DMS153 (cell line): ENCODE data around the gene PTH1R.

Experiments
- DNase-seq: peaks from one replicate; lab custom pipeline; 2025; lab: John Stamatoyannopoulos, UW

The PTH1R gene

GRCh38 chr3:46947981-46948791 is 70.7 kb downstream of the PTH1R start:
- no peak for DNase-seq

- no peak for DNase-seq
Observed at GRCh38 chr3:46948830-46949671, 71.5 kb downstream of the PTH1R start.

DNA sequence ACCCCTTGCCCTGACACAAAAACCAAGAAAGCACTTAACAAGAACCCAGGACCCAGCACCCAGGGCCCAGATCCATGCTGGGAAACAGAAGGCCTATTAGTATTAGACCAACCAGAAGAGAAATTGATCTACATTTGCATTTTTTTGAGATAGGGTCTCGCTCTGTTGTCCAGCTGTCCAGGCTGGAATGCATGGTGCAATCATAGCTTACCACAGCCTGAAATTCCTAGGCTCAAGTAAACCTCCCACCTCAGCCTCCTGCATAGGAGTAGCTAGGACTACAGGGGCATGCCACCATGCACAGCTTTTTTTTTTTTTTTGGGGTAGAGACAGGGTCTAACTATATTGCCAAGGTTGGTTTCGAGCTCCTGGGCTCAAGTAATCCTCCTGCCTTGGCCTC is 72.7 kb downstream of the PTH1R start:
- no peak for DNase-seq

DNA sequence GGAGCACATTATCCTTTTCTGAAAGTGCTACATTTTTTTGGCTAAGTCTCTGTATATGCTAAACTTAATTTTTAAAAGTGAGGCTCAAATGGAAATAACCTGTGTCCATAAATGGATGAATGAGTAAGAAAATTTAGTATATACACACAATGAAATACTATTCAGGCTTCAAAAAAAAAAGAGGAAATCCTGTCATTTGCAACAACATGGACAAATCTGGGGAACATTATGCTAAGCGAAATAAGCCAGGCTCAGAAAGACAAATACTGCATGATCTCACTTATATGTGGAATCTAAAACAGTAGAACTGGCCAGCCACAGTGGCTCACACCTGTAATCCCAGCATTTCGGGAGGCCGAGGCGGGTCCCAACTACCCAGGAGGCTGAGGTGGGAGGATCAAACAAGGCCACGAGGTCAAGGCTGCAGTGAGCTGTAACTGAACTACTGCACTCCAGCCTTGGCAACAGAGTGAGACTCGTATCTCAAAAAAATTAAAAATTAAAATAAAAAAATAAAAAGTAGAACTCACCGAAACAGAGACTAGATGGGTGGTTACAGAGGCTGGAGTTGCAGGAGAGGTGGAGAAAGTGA is 73.2 kb downstream of the PTH1R start:
- no peak for DNase-seq

DNA sequence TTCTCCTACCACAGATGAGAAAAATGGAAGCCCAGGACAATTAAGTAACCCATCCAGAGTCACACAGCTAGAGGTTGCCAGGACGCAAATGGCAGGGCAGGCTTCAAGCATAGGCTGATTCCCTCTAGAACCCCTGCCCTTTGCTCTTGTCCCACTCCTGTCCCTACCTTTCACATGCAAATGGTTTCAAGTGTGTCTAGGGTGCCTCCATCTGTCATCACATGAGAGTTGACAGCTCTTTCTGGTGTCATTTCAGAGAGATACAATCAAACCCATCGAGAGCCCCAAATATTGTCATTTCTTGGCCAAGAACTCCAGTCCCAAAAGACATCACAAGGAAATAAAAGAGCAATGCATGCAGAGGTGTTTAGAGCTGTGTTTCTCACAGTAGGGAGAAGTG is 75.3 kb downstream of the PTH1R start:
- no peak for DNase-seq
